Mucosa of descending colon (tissue), 3 donors: ENCODE results near the gene FGGY. TPM values are rescaled to one million over a fixed set of nuclear protein-coding genes. Genes with fewer than 3 reads are reported as not detected.
"Not testable (repeated sequence)": the region's sequence is repeated elsewhere in the genome, so short reads cannot be mapped to it uniquely, and the experiment has no call there.

Experiments used
- ATAC-seq: fragments of 200-7000 bp; cut with Tn5 transposase; one replicate; pipeline ENCODE4 v1.9.1; 2020; ENCODE audit warnings: mild to moderate bottlenecking, moderate library complexity
- DNase-seq, 3 donors: peaks; one replicate each; pipeline ENCODE4 v3.0.0-alpha.2; 2020
- H3K36me3 ChIP-seq: fragments of 200-600 bp; one replicate; pipeline ENCODE4 v1.8.0; 2021; ENCODE audit warnings: low read depth, mild to moderate bottlenecking
- H3K4me1 ChIP-seq: fragments of 200-600 bp; one replicate; pipeline ENCODE4 v1.8.0; 2021; ENCODE audit warnings: low read depth, mild to moderate bottlenecking
- H3K4me3 ChIP-seq: fragments of 200-600 bp; one replicate; pipeline ENCODE4 v1.8.0; 2021; ENCODE audit warnings: mild to moderate bottlenecking
- H3K9me3 ChIP-seq: fragments of 200-600 bp; one replicate; pipeline ENCODE4 v1.8.0; 2021; ENCODE audit warnings: mild to moderate bottlenecking
- intact Hi-C, 2 donors: fragments of 100-400 bp; cut with DNase I in 1 of 2; cut with micrococcal nuclease in 1 of 2; formaldehyde crosslinking; loops; one replicate each; pipeline versions ENCODE4 v1.11.0 to v1.11.1; 2022; cut with DNase I, micrococcal nuclease
- total RNA-seq, 3 donors: library from RNA; stranded (reverse); fragmentation: NEBNext Ultra II Directional in 2 of 3; extraction: Animal tissue kit (Norgen Biotek cat#: 25700) in 2 of 3; gene quantifications; one replicate each; pipeline versions ENCODE4 v1.2.1 to v1.2.4, GENCODE V29; 2021 to 2023
- TF ChIP-seq, protein P1 (sequence below): fragments of 200-600 bp; IDR thresholded peaks from one replicate; pipeline ENCODE4 v1.8.0; 2022; ENCODE audit warnings: antibody characterized with exemption, mild to moderate bottlenecking
- donor health status: DM: no; HTN: no; CAD: no; lungs with moderate emphysema.
- donor health status: DM: no; HTN: no; CAD: no.
- donor health status: DM: no; HTN: yes; CAD: no.

FGGY gene
- total RNA-seq, 3 donors from 2014 or later = 25.2 to 38.3 (median 36.6) TPM

- TF ChIP-seq, protein P1, sequence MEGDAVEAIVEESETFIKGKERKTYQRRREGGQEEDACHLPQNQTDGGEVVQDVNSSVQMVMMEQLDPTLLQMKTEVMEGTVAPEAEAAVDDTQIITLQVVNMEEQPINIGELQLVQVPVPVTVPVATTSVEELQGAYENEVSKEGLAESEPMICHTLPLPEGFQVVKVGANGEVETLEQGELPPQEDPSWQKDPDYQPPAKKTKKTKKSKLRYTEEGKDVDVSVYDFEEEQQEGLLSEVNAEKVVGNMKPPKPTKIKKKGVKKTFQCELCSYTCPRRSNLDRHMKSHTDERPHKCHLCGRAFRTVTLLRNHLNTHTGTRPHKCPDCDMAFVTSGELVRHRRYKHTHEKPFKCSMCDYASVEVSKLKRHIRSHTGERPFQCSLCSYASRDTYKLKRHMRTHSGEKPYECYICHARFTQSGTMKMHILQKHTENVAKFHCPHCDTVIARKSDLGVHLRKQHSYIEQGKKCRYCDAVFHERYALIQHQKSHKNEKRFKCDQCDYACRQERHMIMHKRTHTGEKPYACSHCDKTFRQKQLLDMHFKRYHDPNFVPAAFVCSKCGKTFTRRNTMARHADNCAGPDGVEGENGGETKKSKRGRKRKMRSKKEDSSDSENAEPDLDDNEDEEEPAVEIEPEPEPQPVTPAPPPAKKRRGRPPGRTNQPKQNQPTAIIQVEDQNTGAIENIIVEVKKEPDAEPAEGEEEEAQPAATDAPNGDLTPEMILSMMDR = no peak
- DNase-seq (no peak), ATAC-seq (no peak)
- Histone ChIP-seq H3K36me3 (no peaks in the 10 kb centered on the region), H3K4me1 (no peaks in the 10 kb centered on the region), H3K9me3 (no peaks in the 10 kb centered on the region), H3K4me3 (no peak overlapping the region)
- intact Hi-C loops = no loop called here
Observed at GRCh38 chr1:59457786-59458185, 160.9 kb downstream of the FGGY start.

- Histone ChIP-seq H3K36me3 (no peaks in the 10 kb centered on the region), H3K9me3 (no peaks in the 10 kb centered on the region), H3K4me1 (no peaks in the 10 kb centered on the region), H3K4me3 (no peak overlapping the region)
- intact Hi-C loops = no loop called here
- ATAC-seq (no peak), DNase-seq (no peak)
- TF ChIP-seq, protein P1 = no peak
Observed at GRCh38 chr1:59458884-59459283, 162.0 kb downstream of the FGGY start.

DNA sequence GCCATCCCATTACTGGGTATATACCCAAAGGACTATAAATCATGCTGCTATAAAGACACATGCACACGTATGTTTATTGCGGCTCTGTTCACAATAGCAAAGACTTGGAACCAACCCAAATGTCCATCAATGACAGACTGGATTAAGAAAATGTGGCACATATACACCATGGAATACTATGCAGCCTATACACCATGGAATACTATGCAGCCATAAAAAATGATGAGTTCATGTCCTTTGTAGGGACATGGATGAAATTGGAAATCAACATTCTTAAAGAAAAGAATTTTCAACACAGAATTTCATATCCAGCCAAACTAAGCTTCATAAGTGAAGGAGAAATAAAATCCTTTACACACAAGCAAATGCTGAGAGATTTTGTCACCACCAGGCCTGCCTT, 166.0 kb downstream of the FGGY start:
- H3K36me3 ChIP-seq, H3K9me3 ChIP-seq, ATAC-seq, intact Hi-C loops, H3K4me1 ChIP-seq, DNase-seq, H3K4me3 ChIP-seq: not testable (repeated sequence)

DNA sequence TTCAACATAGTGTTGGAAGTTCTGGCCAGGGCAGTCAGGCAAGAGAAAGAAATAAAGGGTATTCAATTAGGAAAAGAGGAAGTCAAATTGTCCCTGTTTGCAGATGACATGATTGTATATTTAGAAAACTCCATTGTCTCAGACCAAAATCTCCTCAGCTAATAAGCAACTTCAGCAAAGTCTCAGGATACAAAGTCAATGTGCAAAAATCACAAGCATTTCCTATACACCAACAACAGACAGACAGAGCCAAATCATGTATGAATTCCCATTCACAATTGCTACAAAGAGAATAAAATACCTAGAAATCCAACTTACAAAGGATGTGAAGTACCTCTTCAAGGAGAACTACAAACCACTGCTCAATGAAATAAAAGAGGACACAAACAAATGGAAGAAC, 168.6 kb downstream of the FGGY start:
- H3K9me3 ChIP-seq, H3K4me1 ChIP-seq, ATAC-seq, H3K4me3 ChIP-seq, H3K36me3 ChIP-seq, intact Hi-C loops, DNase-seq: not testable (repeated sequence)

DNA sequence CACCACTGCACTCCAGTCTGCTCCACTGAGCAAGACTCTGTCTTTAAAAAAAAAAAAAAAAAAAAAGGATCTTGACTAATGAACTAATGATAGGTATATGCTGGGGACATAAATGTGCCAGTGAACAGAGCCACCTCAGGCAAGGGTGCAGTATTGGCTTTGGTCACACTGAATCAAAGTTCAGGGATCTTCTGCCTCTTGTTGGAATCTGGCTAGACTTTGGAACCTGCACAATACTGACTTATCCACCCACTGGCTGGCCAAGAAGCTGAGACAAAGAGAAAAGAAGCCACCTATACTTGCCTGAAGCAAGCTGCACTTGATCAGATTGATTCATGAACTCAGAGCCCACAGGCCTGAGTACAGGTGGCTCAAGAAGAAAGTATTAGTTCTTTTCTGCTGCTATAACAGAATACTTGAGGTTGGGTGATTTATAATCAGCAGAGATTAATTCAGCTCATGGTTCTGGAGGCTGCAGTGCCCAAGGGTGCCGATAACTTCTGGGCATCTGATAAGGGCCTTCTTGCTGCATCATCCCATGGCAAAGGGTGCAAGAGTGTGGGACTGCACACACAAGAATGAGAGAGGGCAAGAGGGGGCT, 172.0 kb downstream of the FGGY start:
- Histone ChIP-seq H3K4me1 (no peaks in the 10 kb centered on the region), H3K4me3 (no peak overlapping the region), H3K9me3 (no peaks in the 10 kb centered on the region), H3K36me3 (no peaks in the 10 kb centered on the region)
- ATAC-seq (peak; percentile 23), DNase-seq (no peak)
- TF ChIP-seq, protein P1 = no peak
- intact Hi-C loops = no loop called here

DNA sequence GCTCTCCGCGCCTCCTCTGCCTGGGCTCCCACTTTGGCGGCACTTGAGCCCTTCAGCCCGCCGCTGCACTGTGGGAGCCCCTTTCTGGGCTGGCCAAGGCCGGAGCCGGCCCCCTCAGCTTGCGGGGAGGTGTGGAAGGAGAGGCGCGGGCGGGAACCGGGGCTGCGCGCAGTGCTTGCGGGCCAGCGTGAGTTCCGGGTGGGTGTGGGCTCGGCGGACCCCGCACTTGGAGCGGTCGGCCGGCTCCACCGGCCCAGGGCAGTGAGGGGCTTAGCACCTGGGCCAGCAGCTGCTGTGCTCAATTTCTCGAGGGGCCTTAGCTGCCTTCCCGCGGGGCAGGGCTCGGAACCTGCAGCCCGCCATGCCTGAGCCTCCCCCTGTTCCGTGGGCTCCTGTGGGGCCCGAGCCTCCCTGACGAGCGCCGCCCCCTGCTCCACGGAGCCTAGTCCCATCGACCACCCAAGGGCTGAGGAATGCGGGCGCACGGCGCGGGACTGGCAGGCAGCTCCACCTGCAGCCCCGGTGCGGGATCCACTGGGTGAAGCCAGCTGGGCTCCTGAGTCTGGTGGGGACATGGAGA, 175.2 kb downstream of the FGGY start:
- DNase-seq, H3K4me3 ChIP-seq, H3K4me1 ChIP-seq, H3K9me3 ChIP-seq, H3K36me3 ChIP-seq, ATAC-seq, intact Hi-C loops: not testable (repeated sequence)

DNA sequence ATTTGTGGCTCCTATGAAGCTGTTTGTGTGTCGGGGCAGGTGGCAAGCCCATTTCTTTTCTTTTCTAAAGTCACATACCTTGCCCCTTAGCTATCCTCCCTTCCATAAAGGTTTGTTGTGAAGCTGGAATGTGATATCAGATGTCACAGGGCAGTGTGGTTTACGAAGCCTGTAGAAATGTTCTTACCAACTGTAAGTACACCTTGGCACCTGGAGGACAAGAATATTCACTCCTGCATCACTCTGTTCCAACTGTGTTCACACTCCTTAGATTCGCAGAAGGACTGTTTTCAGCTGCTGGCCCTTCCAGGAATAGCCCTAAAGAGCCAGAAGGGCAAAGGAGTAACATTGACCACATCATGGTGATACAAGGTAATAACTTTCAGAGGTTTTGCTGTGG, 176.9 kb downstream of the FGGY start:
- no peaks in the 10 kb centered on the region for H3K36me3 ChIP-seq
- no peaks in the 10 kb centered on the region for H3K4me1 ChIP-seq
- H3K4me3 ChIP-seq = no peak overlapping the region
- H3K9me3 ChIP-seq = no peaks in the 10 kb centered on the region
- ATAC-seq (no peak), DNase-seq (no peak)
- TF ChIP-seq, protein P1 = no peak
- intact Hi-C loops = no loop called here
